IMR-90 (cell line): ENCODE data around the gene SOD1. TPM values are rescaled to one million over a fixed set of nuclear protein-coding genes. Genes with fewer than 3 reads are reported as not detected.

Experiments
- ATAC-seq: fragments of 200-7000 bp; cut with Tn5 transposase; 2 replicates; pipeline ENCODE4 v1.9.1; 2020; ENCODE audit warnings: low read depth, mild to moderate bottlenecking, moderate library complexity
- BruUV-seq: library from RNA; stranded (reverse); fragments of 400-500 nt; replicated peaks from 2 replicates; lab custom pipeline; 2021; lab: Mats Ljungman, UMichigan
- CTCF ChIA-PET: fragments of 300-600 bp; formaldehyde crosslinking; extraction: SDS; loops from one replicate; lab custom pipeline; 2021; ENCODE audit warnings: antibody characterized with exemption; lab: Yijun Ruan, JAX
- POLR2A ChIA-PET: fragments of 300-600 bp; sonication (Branson Sonifier 250); formaldehyde crosslinking; loops from one replicate; lab custom pipeline; 2022; ENCODE audit warnings: antibody characterized with exemption; ENCODE audit not compliant: unreplicated experiment; lab: Charles Lee
- DNase-seq: peaks from one replicate; pipeline ENCODE4 v3.0.0; 2013
- H2AFZ ChIP-seq: replicated peaks from 2 replicates; pipeline ENCODE3; 2013; ENCODE audit warnings: low read length, mild to moderate bottlenecking; ENCODE audit not compliant: poor library complexity
- H2AK5ac ChIP-seq: 2 replicates; pipeline ENCODE4 v1.6.1; 2013; ENCODE audit warnings: low read depth, low read length, inconsistent platforms
- H2AK9ac ChIP-seq: replicated peaks from 2 replicates; pipeline ENCODE3; 2013; ENCODE audit warnings: mild to moderate bottlenecking, low read depth, low read length, moderate library complexity; ENCODE audit not compliant: poor library complexity
- H2BK120ac ChIP-seq: 2 replicates; pipeline ENCODE4 v1.6.1; 2013; ENCODE audit warnings: low read depth, low read length, inconsistent platforms
- H2BK15ac ChIP-seq: 3 replicates; pipeline ENCODE4 v1.6.1; 2013; ENCODE audit warnings: low read depth, low read length, inconsistent platforms
- H2BK20ac ChIP-seq: 2 replicates; pipeline ENCODE4 v1.6.1; 2013; ENCODE audit warnings: low read depth, mild to moderate bottlenecking, inconsistent platforms, low read length, moderate library complexity
- H2BK5ac ChIP-seq: 2 replicates; pipeline ENCODE4 v1.6.1; 2013; ENCODE audit warnings: mild to moderate bottlenecking, low read depth, low read length, inconsistent platforms; ENCODE audit not compliant: poor library complexity, severe bottlenecking
- H3K14ac ChIP-seq: replicated peaks from 2 replicates; pipeline ENCODE4 v1.6.1; 2013; ENCODE audit warnings: low read depth, low read length, inconsistent platforms
- H3K18ac ChIP-seq: 2 replicates; pipeline ENCODE4 v1.6.1; 2013; ENCODE audit warnings: low read depth, low read length, control low read depth
- H3K23ac ChIP-seq: 2 replicates; pipeline ENCODE4 v1.6.1; 2013; ENCODE audit warnings: low read depth, low read length, inconsistent platforms
- H3K27ac ChIP-seq: 2 replicates; pipeline ENCODE4 v1.5.1; 2013; ENCODE audit warnings: mild to moderate bottlenecking, control low read depth, low read length; ENCODE audit not compliant: insufficient read depth
- H3K27me3 ChIP-seq: 2 replicates; pipeline ENCODE4 v1.6.1; 2013; ENCODE audit warnings: low read length; ENCODE audit not compliant: control insufficient read depth, insufficient read depth
- H3K36me3 ChIP-seq: 2 replicates; pipeline ENCODE4 v1.6.1; 2013; ENCODE audit warnings: low read length, mixed read lengths; ENCODE audit not compliant: control insufficient read depth, insufficient read depth
- H3K4ac ChIP-seq: 2 replicates; pipeline ENCODE4 v1.6.1; 2013; ENCODE audit warnings: low read depth, low read length, inconsistent platforms
- H3K4me1 ChIP-seq: 2 replicates; pipeline ENCODE4 v1.6.1; 2013; ENCODE audit warnings: low read length, mixed read lengths; ENCODE audit not compliant: control insufficient read depth, insufficient read depth
- H3K4me2 ChIP-seq: 2 replicates; pipeline ENCODE4 v1.6.1; 2013; ENCODE audit warnings: low read depth, mild to moderate bottlenecking, control low read depth, low read length, moderate library complexity
- H3K4me3 ChIP-seq: 2 replicates; pipeline ENCODE4 v1.5.1; 2013; ENCODE audit warnings: low read depth, mild to moderate bottlenecking, control low read depth, low read length, moderate library complexity; ENCODE audit not compliant: insufficient read depth
- H3K56ac ChIP-seq: 2 replicates; pipeline ENCODE4 v1.6.1; 2013; ENCODE audit warnings: low read length, inconsistent platforms; ENCODE audit not compliant: insufficient read depth; ENCODE audit errors: extremely low read depth
- H3K79me1 ChIP-seq, 2 experiments: 2 replicates each; pipeline ENCODE4 v1.6.1; 2013; ENCODE audit warnings: low read length in 2 of 2, inconsistent platforms in 1 of 2, low read depth in 1 of 2
- H3K9ac ChIP-seq: 2 replicates; pipeline ENCODE4 v1.6.1; 2013; ENCODE audit warnings: low read depth, low read length, control low read depth
- H3K9me1 ChIP-seq: 2 replicates; pipeline ENCODE4 v1.6.1; 2013; ENCODE audit warnings: low read length, inconsistent platforms; ENCODE audit not compliant: insufficient read depth
- H3K9me3 ChIP-seq: 2 replicates; pipeline ENCODE4 v1.6.1; 2013; ENCODE audit warnings: low read length; ENCODE audit not compliant: control insufficient read depth, insufficient read depth
- H4K20me1 ChIP-seq: 2 replicates; pipeline ENCODE4 v1.6.1; 2013; ENCODE audit warnings: low read length, inconsistent platforms; ENCODE audit not compliant: insufficient read depth
- H4K5ac ChIP-seq: 2 replicates; pipeline ENCODE4 v1.6.1; 2013; ENCODE audit warnings: mild to moderate bottlenecking, low read depth, low read length, control low read depth
- H4K8ac ChIP-seq, 2 experiments: 2 replicates each; pipeline ENCODE4 v1.6.1; 2013; ENCODE audit warnings: low read depth in 2 of 2, low read length in 2 of 2, control low read depth in 1 of 2, inconsistent platforms in 1 of 2
- H4K91ac ChIP-seq: 2 replicates; pipeline ENCODE4 v1.6.1; 2013; ENCODE audit warnings: low read depth, low read length, inconsistent platforms; ENCODE audit not compliant: insufficient read depth
- FOS ChIP-seq: fragments of 150-350 bp; IDR thresholded peaks from 2 replicates; pipeline ENCODE4 v1.6.1; 2016; ENCODE audit warnings: low read depth, low read length
- POLR2A ChIP-seq: IDR thresholded peaks from 2 replicates; pipeline ENCODE4 v1.6.1; 2012; ENCODE audit warnings: mild to moderate bottlenecking, low read depth, low read length
- RFX5 ChIP-seq: IDR thresholded peaks from 2 replicates; pipeline ENCODE4 v1.8.0; 2012; ENCODE audit warnings: low read depth, mild to moderate bottlenecking, low read length, moderate library complexity
- WGBS, 2 experiments: methylation state at CpG; one replicate each; pipeline versions ENCODE4 v1.1.5 to v1.1.7; 2013; ENCODE audit warnings: missing lambda C conversion rate in 2 of 2; ENCODE audit not compliant: insufficient read length in 1 of 2; ENCODE audit errors: extremely low coverage in 2 of 2; 5-methylcytosine and 5-hydroxymethylcytosine counted together
- dilution Hi-C: fragments of 300-500 bp; cut with HindIII; formaldehyde crosslinking; loops from one replicate; pipeline ENCODE4 v1.14.3; 2018; ENCODE audit warnings: low sequenced_read_pairs; ENCODE audit not compliant: unreplicated experiment
- in situ Hi-C: fragments of 300-500 bp; cut with MboI; formaldehyde crosslinking; loops from 3 replicates; pipeline ENCODE4 v1.14.3; 2019; ENCODE audit warnings: low sequenced_read_pairs, inconsistent platforms, mixed read lengths
- intact Hi-C: fragments of 100-400 bp; cut with micrococcal nuclease; formaldehyde crosslinking; loops from 2 replicates; pipeline ENCODE4 v1.10.0; 2022
- polyA plus RNA-seq, 3 experiments: library from polyadenylated mRNA; depleted of rRNA; stranded (reverse); fragments of >200 nt; gene quantifications; 2 replicates each; pipeline ENCODE4 v1.2.3, GENCODE V29; 2012; ENCODE audit warnings: low replicate concordance in 1 of 3
- total RNA-seq: library from RNA; depleted of rRNA; stranded (reverse); fragments of >200 nt; gene quantifications from 2 replicates; pipeline ENCODE4 v1.2.3, GENCODE V29; 2012

The SOD1 gene
- total and polyA plus RNA-seq, 2 of the 4 experiments (the other 2 are of a cell fraction), result 312 to 392 TPM

DNA sequence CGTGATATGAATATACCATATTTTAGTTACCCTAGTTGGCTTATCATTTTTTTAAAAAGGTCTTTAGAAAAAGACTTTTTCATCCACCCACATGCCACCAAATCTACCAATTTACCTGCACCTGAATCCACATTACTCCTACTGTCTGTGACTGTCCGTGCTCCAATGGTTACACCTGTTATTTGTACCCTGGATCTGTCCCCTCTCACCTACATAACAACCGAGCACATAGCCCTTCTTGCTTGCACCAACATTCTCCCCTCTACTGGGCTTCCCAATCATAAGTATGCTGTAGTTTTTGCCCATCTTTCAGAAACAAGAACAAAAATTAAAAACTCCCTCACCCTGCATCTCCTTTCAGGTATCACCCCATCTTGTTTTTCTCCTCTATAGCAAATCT is 17.6 kb downstream of the SOD1 start:
- Histone ChIP-seq H4K8ac (no peak overlapping the region), H2AK9ac (no peak overlapping the region), H2BK5ac (no peak overlapping the region), H3K79me1 (peaks cover 7 to 30% of the 10 kb centered on the region in 2 experiments; a peak in 3 of 4 replicates), H2AFZ (no peak overlapping the region), H2AK5ac (no peak overlapping the region), H3K9me3 (no peaks in the 10 kb centered on the region), H2BK20ac (no peak overlapping the region), H3K14ac (no peak overlapping the region), H3K4me1 (no peaks in the 10 kb centered on the region), H3K18ac (no peak overlapping the region), H4K20me1 (no peaks in the 10 kb centered on the region; the same call in 1 of the 2 replicates), H3K4ac (no peak overlapping the region), H3K9ac (no peak overlapping the region), H3K4me2 (no peak overlapping the region), H3K27me3 (no peaks in the 10 kb centered on the region), H2BK15ac (no peak overlapping the region), H3K27ac (no peak overlapping the region), H3K56ac (no peak overlapping the region), H2BK120ac (no peak overlapping the region), H3K36me3 (peaks cover 7% of the 10 kb centered on the region), H3K4me3 (no peak overlapping the region), H4K5ac (no peak overlapping the region), H3K23ac (no peak overlapping the region), H4K91ac (no peak overlapping the region), H3K9me1 (no peaks in the 10 kb centered on the region; the same call in 1 of the 2 replicates)
- no peak for DNase-seq
- dilution Hi-C loops (no loop called here), in situ Hi-C loops (no loop called here), intact Hi-C loops (no loop called here)
- WGBS, 2 experiments, result 100% methylated on average over 1 of the region's 3 CpGs; no CpG with 5 or more reads in 1 of the 2 experiments
- ChIA-PET CTCF (no interaction called here), POLR2A (no interaction called here)
- ATAC-seq, result no peak
- no TSS peak for BruUV-seq
- TF ChIP-seq FOS (no peak), RFX5 (no peak), POLR2A (no peak)
